Measurements from ENCODE around the gene DOCK3. TPM values are rescaled to one million over a fixed set of nuclear protein-coding genes. Genes with fewer than 3 reads are reported as not detected.

DOCK3 gene
- total RNA-seq, 1 experiment from 2014 or later, result 0.14 TPM

GRCh38 chr3:50806806-50807205 is 132.1 kb downstream of the DOCK3 start:
- ChIA-PET POLR2A (no interaction called here), CTCF (interaction anchor here (0.6 kb wide), 3 partner anchors 43 to 166 kb away, joined by 3 to 4 read pairs (median 3); no protein-coding TSS in a partner anchor)
- H3K27ac Mint-ChIP-seq (ENCODE audit: low read depth, unreplicated experiment), result no peak overlapping the region
- H3K4me3 Mint-ChIP-seq (ENCODE audit: unreplicated experiment), result no peak overlapping the region
- no TSS peak for BruUV-seq (replicated peaks)
- no peaks in the 10 kb centered on the region for H3K4me1 Mint-ChIP-seq (ENCODE audit: insufficient read depth, unreplicated experiment)
- peaks cover 9% of the 10 kb centered on the region for H3K27me3 Mint-ChIP-seq (ENCODE audit: insufficient read depth, unreplicated experiment)
- TF ChIP-seq, protein P1, sequence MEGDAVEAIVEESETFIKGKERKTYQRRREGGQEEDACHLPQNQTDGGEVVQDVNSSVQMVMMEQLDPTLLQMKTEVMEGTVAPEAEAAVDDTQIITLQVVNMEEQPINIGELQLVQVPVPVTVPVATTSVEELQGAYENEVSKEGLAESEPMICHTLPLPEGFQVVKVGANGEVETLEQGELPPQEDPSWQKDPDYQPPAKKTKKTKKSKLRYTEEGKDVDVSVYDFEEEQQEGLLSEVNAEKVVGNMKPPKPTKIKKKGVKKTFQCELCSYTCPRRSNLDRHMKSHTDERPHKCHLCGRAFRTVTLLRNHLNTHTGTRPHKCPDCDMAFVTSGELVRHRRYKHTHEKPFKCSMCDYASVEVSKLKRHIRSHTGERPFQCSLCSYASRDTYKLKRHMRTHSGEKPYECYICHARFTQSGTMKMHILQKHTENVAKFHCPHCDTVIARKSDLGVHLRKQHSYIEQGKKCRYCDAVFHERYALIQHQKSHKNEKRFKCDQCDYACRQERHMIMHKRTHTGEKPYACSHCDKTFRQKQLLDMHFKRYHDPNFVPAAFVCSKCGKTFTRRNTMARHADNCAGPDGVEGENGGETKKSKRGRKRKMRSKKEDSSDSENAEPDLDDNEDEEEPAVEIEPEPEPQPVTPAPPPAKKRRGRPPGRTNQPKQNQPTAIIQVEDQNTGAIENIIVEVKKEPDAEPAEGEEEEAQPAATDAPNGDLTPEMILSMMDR (IDR thresholded peaks at IDR 0.05; ENCODE audit: unreplicated experiment), result no peak
- intact Hi-C loops (cut with micrococcal nuclease), result no loop called here
- peaks cover 10% of the 10 kb centered on the region for H3K9me3 Mint-ChIP-seq (ENCODE audit: unreplicated experiment)
- no peak for DNase-seq (ENCODE audit: unreplicated experiment)
- no peaks in the 10 kb centered on the region for H3K36me3 Mint-ChIP-seq (ENCODE audit: insufficient read depth, unreplicated experiment)

DNA sequence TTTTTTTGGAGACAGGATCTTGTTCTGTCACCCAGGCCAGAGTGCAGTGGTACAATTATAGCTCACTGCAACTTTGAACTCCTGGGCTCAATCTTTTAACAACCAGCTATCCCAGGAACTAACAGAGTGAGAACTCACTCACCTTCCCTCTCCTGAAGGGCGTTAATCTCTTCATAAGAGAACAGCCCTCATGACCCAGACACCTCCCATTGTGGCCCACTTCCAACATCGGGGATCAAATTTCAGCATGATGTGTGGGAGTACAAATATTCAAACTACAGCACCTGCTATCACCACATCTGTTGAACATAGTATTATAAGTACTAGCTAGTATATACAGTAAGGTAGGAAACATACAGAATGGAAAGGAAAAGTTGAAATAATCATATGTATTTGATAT is 132.5 kb downstream of the DOCK3 start:
- ChIA-PET CTCF (interaction anchor here (0.6 kb wide), 2 partner anchors 43 to 166 kb away, joined by 3 to 4 read pairs; no protein-coding TSS in a partner anchor), POLR2A (no interaction called here)
- H3K36me3 Mint-ChIP-seq (ENCODE audit: insufficient read depth, unreplicated experiment), result no peaks in the 10 kb centered on the region
- H3K27me3 Mint-ChIP-seq (ENCODE audit: insufficient read depth, unreplicated experiment), result peaks cover 9% of the 10 kb centered on the region
- no peak overlapping the region for H3K4me3 Mint-ChIP-seq (ENCODE audit: unreplicated experiment)
- DNase-seq (ENCODE audit: unreplicated experiment), result peak; percentile 47
- H3K4me1 Mint-ChIP-seq (ENCODE audit: insufficient read depth, unreplicated experiment), result no peaks in the 10 kb centered on the region
- H3K9me3 Mint-ChIP-seq (ENCODE audit: unreplicated experiment), result peaks cover 8% of the 10 kb centered on the region
- H3K27ac Mint-ChIP-seq (ENCODE audit: low read depth, unreplicated experiment), result no peak overlapping the region
- TF ChIP-seq, protein P1 (IDR thresholded peaks at IDR 0.05; ENCODE audit: unreplicated experiment), result no peak
- no TSS peak for BruUV-seq (replicated peaks)
- intact Hi-C loops (cut with micrococcal nuclease), result no loop called here

- CTCF ChIA-PET, result no interaction called here
- TF ChIP-seq, protein P1 (IDR thresholded peaks at IDR 0.05; ENCODE audit: unreplicated experiment), result no peak
- intact Hi-C loops (cut with micrococcal nuclease), result no loop called here
Measured at GRCh38 chr3:50811893-50812292, 137.2 kb downstream of the DOCK3 start.

DNA sequence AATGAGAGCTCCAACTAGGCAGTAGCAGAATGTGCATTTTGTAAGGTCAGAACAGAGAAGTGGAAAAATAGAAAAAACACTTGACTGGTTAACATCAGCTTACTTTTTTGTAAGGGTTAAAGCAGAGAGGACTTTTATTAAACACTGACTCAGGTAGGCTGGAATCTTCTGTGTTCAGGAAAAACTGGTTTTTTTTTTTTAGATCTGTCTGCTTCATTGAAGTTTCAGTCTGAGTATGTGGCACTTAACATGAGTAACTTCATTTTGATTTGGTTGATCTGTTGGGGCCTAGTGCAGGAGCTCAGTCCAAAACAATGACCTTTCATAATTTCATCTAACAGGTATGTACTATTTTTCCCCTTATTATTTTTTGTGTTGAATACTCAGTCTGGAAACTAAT is 141.1 kb downstream of the DOCK3 start:
- ChIA-PET CTCF (interaction anchor here (0.7 kb wide), 2 partner anchors 37 to 996 kb away, joined by 3 read pairs; no protein-coding TSS in a partner anchor), POLR2A (no interaction called here)
- Mint-ChIP-seq H3K9me3 (ENCODE audit: unreplicated experiment) (no peaks in the 10 kb centered on the region), H3K4me3 (ENCODE audit: unreplicated experiment) (no peak overlapping the region), H3K36me3 (ENCODE audit: insufficient read depth, unreplicated experiment) (no peaks in the 10 kb centered on the region), H3K27ac (ENCODE audit: low read depth, unreplicated experiment) (no peak overlapping the region), H3K27me3 (ENCODE audit: insufficient read depth, unreplicated experiment) (peaks cover 6% of the 10 kb centered on the region), H3K4me1 (ENCODE audit: insufficient read depth, unreplicated experiment) (no peaks in the 10 kb centered on the region)
- TF ChIP-seq, protein P1 (IDR thresholded peaks at IDR 0.05; ENCODE audit: unreplicated experiment), result no peak
- DNase-seq (ENCODE audit: unreplicated experiment), result no peak
- no TSS peak for BruUV-seq (replicated peaks)
- intact Hi-C loops (cut with micrococcal nuclease), result no loop called here

More at GRCh38 chr3:50811893-50812292, 137.2 kb downstream of the DOCK3 start:
- BruUV-seq (replicated peaks), result no TSS peak
- no peak for DNase-seq (ENCODE audit: unreplicated experiment)
- no peaks in the 10 kb centered on the region for H3K4me1 Mint-ChIP-seq (ENCODE audit: insufficient read depth, unreplicated experiment)
- no peak overlapping the region for H3K27ac Mint-ChIP-seq (ENCODE audit: low read depth, unreplicated experiment)
- POLR2A ChIA-PET, result no interaction called here
- H3K9me3 Mint-ChIP-seq (ENCODE audit: unreplicated experiment), result no peaks in the 10 kb centered on the region
- H3K4me3 Mint-ChIP-seq (ENCODE audit: unreplicated experiment), result no peak overlapping the region
- H3K27me3 Mint-ChIP-seq (ENCODE audit: insufficient read depth, unreplicated experiment), result peaks cover 9% of the 10 kb centered on the region
- no peaks in the 10 kb centered on the region for H3K36me3 Mint-ChIP-seq (ENCODE audit: insufficient read depth, unreplicated experiment)
